ENCODE measurements around the gene AVEN.

The AVEN gene

GRCh38 chr15:33994005-33994615 is 44.9 kb downstream of the AVEN start:
- TF ChIP-seq CTCF (IDR thresholded peaks at IDR 0.05; ENCODE audit: low read depth, low read length), result peak; percentile 59
- H3K4me3 ChIP-seq (replicated peaks in 1 of 2; ENCODE audit: low read depth in 2 of 2, low read length in 2 of 2), result no peak overlapping the region
- DNase-seq (ENCODE audit: low read depth in 2 of 2), result peak; percentile 51 to 58

- H3K4me3 ChIP-seq (replicated peaks in 1 of 2; ENCODE audit: low read depth in 2 of 2, low read length in 2 of 2), result no peak overlapping the region
- no peak for TF ChIP-seq CTCF (IDR thresholded peaks at IDR 0.05; ENCODE audit: low read depth, low read length)
- DNase-seq (ENCODE audit: low read depth in 2 of 2), result peak in 1 of 2 donors; percentile 33
Observed at GRCh38 chr15:33988384-33988783, 50.6 kb downstream of the AVEN start.

GRCh38 chr15:33987444-33987843 is 51.6 kb downstream of the AVEN start:
- no peak for TF ChIP-seq CTCF (IDR thresholded peaks at IDR 0.05; ENCODE audit: low read depth, low read length)
- DNase-seq (ENCODE audit: low read depth in 2 of 2), result no peak
- H3K4me3 ChIP-seq (replicated peaks in 1 of 2; ENCODE audit: low read depth in 2 of 2, low read length in 2 of 2), result no peak overlapping the region

GRCh38 chr15:33985751-33986150 is 53.3 kb downstream of the AVEN start:
- DNase-seq (ENCODE audit: low read depth in 2 of 2), result peak in 1 of 2 donors; percentile 42
- TF ChIP-seq CTCF (IDR thresholded peaks at IDR 0.05; ENCODE audit: low read depth, low read length), result no peak
- no peak overlapping the region for H3K4me3 ChIP-seq (replicated peaks in 1 of 2; ENCODE audit: low read depth in 2 of 2, low read length in 2 of 2)

GRCh38 chr15:33985287-33985686 is 53.7 kb downstream of the AVEN start:
- no peak overlapping the region for H3K4me3 ChIP-seq (replicated peaks in 1 of 2; ENCODE audit: low read depth in 2 of 2, low read length in 2 of 2)
- DNase-seq (ENCODE audit: low read depth in 2 of 2), result peak; percentile 80 to 92
- no peak for TF ChIP-seq CTCF (IDR thresholded peaks at IDR 0.05; ENCODE audit: low read depth, low read length)

- TF ChIP-seq CTCF (IDR thresholded peaks at IDR 0.05; ENCODE audit: low read depth, low read length), result no peak
- no peak overlapping the region for H3K4me3 ChIP-seq (replicated peaks in 1 of 2; ENCODE audit: low read depth in 2 of 2, low read length in 2 of 2)
- no peak for DNase-seq (ENCODE audit: low read depth in 2 of 2)
Observed at GRCh38 chr15:33982516-33982915, 56.5 kb downstream of the AVEN start.

- no peak for DNase-seq (ENCODE audit: low read depth in 2 of 2)
- no peak overlapping the region for H3K4me3 ChIP-seq (replicated peaks in 1 of 2; ENCODE audit: low read depth in 2 of 2, low read length in 2 of 2)
- TF ChIP-seq CTCF (IDR thresholded peaks at IDR 0.05; ENCODE audit: low read depth, low read length), result no peak
Observed at GRCh38 chr15:33980159-33980558, 58.8 kb downstream of the AVEN start.

Data from cardiac fibroblast (primary cell).